ENCODE results near the gene MEGF11. TPM values are rescaled to one million over a fixed set of nuclear protein-coding genes. Genes with fewer than 3 reads are reported as not detected.

Gene MEGF11
- total and polyA plus RNA-seq, 9 donors: 0.04 to 11.4 (median 0.40) TPM; not detected in 2

DNA sequence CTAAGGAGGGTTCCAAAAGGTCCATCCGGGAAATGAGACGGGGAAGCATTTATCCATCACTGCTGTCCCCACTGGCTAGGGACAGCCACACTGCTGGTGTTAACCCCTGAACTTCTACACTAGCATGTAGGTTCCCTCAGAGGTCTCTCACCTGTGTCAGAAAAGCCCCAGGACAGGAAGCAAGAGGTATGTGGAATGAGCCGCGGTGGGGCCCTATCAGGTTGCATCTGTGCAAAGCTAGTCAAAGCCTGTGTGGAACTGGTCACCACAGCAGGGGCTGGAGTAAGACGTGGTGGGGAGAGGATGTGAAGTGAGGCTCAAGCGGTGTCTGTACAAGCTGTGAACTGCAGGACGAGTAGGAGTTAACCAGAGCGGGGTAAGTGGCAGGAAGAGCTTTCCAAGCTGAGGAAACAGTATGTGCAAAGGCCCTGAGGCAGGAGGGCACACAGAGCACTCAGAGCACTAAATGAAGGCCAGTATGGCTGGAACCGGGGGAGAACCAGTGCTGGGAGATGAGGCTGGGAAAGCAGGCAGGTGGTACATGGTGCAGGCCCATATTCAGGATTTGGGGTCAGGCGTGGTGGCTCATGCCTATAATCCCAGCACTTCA lies 57.8 kb downstream of the MEGF11 start:
- Histone ChIP-seq H3K4me1 (ENCODE audit: insufficient read depth) (no peaks in the 10 kb centered on the region), H3K27me3 (no peaks in the 10 kb centered on the region), H3K36me3 (no peaks in the 10 kb centered on the region), H3K4me3 (no peak overlapping the region), H3K27ac (no peak overlapping the region), H3K9me3 (no peaks in the 10 kb centered on the region)
- WGBS, 3 donors: 81 to 88% (median 86%) methylated on average over 10 of the region's 10 CpGs
- TF ChIP-seq, protein P1, sequence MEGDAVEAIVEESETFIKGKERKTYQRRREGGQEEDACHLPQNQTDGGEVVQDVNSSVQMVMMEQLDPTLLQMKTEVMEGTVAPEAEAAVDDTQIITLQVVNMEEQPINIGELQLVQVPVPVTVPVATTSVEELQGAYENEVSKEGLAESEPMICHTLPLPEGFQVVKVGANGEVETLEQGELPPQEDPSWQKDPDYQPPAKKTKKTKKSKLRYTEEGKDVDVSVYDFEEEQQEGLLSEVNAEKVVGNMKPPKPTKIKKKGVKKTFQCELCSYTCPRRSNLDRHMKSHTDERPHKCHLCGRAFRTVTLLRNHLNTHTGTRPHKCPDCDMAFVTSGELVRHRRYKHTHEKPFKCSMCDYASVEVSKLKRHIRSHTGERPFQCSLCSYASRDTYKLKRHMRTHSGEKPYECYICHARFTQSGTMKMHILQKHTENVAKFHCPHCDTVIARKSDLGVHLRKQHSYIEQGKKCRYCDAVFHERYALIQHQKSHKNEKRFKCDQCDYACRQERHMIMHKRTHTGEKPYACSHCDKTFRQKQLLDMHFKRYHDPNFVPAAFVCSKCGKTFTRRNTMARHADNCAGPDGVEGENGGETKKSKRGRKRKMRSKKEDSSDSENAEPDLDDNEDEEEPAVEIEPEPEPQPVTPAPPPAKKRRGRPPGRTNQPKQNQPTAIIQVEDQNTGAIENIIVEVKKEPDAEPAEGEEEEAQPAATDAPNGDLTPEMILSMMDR (IDR thresholded peaks at IDR 0.05): no peak
- TF ChIP-seq POLR2A (IDR thresholded peaks at IDR 0.05) (no peak), EP300 (IDR thresholded peaks at IDR 0.05) (no peak)
- intact Hi-C loops (cut with DNase I): no loop called here
- DNase-seq: no peak

DNA sequence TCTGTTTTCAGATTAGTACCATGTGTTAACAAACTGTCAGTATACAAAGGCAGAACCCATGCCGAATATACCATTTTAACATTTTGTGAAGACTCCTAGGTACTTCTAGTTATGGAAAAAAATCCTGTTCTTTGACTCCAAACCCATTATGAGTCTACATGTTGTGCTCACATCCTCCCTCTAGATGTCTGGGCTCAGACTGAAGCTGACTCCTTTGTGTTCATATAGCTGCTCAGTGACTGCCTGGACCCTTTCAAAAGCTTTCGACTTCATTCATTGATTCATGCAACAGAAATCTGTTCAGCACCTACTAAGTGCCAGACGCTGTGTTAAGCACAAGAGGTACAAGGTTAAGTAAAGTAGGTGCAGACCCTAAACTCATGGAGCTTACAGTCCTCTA lies 60.5 kb downstream of the MEGF11 start:
- no peak for DNase-seq
- no peaks in the 10 kb centered on the region for H3K9me3 ChIP-seq
- H3K4me1 ChIP-seq (ENCODE audit: insufficient read depth): no peaks in the 10 kb centered on the region
- no peak overlapping the region for H3K27ac ChIP-seq
- WGBS, 3 donors: 89 to 94% (median 93%) methylated on average over 3 of the region's 3 CpGs
- intact Hi-C loops (cut with DNase I): no loop called here
- H3K36me3 ChIP-seq: no peaks in the 10 kb centered on the region
- H3K27me3 ChIP-seq: no peaks in the 10 kb centered on the region
- TF ChIP-seq POLR2A (IDR thresholded peaks at IDR 0.05): no peak
- H3K4me3 ChIP-seq: no peak overlapping the region

DNA sequence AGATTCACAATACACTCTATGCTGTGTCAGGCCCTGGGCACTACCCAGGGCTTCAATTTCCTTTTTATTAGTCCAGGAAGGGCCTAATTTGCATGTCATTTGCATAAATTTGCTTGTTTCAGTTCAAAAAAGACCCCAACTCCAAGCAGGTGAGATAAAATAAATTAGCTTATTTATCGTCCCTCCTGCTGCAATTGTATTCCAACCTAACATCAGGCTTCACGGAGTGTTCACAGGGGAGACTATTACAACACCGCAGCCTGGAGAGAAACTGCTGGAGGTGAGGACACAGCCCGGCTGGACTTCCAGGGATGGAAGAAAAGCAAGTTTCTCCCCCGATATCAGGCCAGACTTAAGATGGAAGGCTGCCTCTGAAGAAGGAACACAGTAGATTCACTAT lies 62.8 kb downstream of the MEGF11 start:
- Histone ChIP-seq H3K4me1 (ENCODE audit: insufficient read depth) (no peaks in the 10 kb centered on the region), H3K27me3 (no peaks in the 10 kb centered on the region), H3K4me3 (no peak overlapping the region), H3K9me3 (no peaks in the 10 kb centered on the region), H3K36me3 (no peaks in the 10 kb centered on the region), H3K27ac (no peak overlapping the region)
- 63 to 70% (median 66%) methylated on average over 5 of the region's 5 CpGs for WGBS, 3 donors
- no peak for TF ChIP-seq EP300 (IDR thresholded peaks at IDR 0.05)
- TF ChIP-seq, protein P1 (IDR thresholded peaks at IDR 0.05): no peak
- no peak for TF ChIP-seq POLR2A (IDR thresholded peaks at IDR 0.05)
- intact Hi-C loops (cut with DNase I): no loop called here
- no peak for DNase-seq

DNA sequence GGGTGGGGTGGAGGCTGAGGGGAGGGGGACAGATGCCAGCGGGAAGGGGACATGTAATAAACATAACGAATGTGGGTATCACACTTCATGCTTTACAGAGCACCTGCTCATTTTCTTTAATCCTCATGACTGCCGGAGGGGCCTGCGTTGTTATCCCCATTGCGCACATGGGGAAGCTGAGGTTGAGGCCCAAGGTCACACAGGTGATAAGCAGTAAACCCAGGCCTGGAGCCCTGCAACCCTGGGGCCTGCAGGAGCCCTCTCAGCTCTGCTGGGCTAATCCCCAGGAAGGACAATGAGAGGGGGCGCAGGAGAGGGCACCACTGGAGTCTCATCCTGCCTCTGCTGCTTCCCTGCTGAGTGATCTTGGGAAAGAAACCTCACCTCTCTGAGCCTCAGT lies 64.3 kb downstream of the MEGF11 start:
- Histone ChIP-seq H3K4me1 (ENCODE audit: insufficient read depth) (no peaks in the 10 kb centered on the region), H3K27me3 (no peaks in the 10 kb centered on the region), H3K36me3 (no peaks in the 10 kb centered on the region), H3K9me3 (no peaks in the 10 kb centered on the region), H3K4me3 (no peak overlapping the region), H3K27ac (no peak overlapping the region)
- no peak for DNase-seq
- WGBS, 3 donors: 76 to 80% (median 80%) methylated on average over 6 of the region's 6 CpGs
- intact Hi-C loops (cut with DNase I): no loop called here
- TF ChIP-seq EP300 (IDR thresholded peaks at IDR 0.05): no peak
- TF ChIP-seq, protein P1 (IDR thresholded peaks at IDR 0.05): no peak
- no peak for TF ChIP-seq POLR2A (IDR thresholded peaks at IDR 0.05)

DNA sequence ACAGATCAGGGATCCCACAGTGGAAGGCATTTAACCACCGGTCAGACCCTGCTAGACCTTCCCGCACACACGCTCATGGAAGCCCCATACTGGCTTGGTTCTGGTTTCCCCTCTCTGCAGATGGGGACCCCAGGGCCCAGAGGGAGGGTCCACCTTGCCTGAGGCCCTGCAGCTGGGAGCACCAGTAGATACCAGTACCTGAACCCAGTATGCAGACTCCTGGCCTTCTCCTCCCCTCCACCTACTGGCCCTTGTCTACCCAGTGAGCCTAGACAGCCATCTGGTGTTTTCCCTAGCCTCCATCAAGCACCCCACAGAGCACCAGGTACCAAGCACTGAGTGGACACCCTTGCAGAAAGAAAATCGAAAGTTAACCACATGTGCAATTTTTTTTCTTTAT lies 65.1 kb downstream of the MEGF11 start:
- DNase-seq: no peak
- H3K27ac ChIP-seq: no peak overlapping the region
- intact Hi-C loops (cut with DNase I): no loop called here
- H3K36me3 ChIP-seq: no peaks in the 10 kb centered on the region
- H3K4me1 ChIP-seq (ENCODE audit: insufficient read depth): no peaks in the 10 kb centered on the region
- H3K4me3 ChIP-seq: no peak overlapping the region
- TF ChIP-seq EP300 (IDR thresholded peaks at IDR 0.05) (no peak), POLR2A (IDR thresholded peaks at IDR 0.05) (no peak)
- TF ChIP-seq, protein P1 (IDR thresholded peaks at IDR 0.05): no peak
- H3K9me3 ChIP-seq: no peaks in the 10 kb centered on the region
- WGBS, 3 donors: 72 to 79% (median 75%) methylated on average over 4 of the region's 4 CpGs
- H3K27me3 ChIP-seq: no peaks in the 10 kb centered on the region
